HEK293 (cell line): ENCODE results near the gene EXT2.
A peak's percentile ranks its signal among the peaks of the same experiment; 100 is the strongest.

ENCODE experiments used
- CTCF ChIA-PET: fragments of 350-600 bp; formaldehyde crosslinking; extraction: SDS; loops from one replicate; lab custom pipeline; 2021; ENCODE audit warnings: antibody characterized with exemption; lab: Yijun Ruan, JAX
- POLR2A ChIA-PET: fragments of 300-600 bp; formaldehyde crosslinking; extraction: SDS; loops from one replicate; lab custom pipeline; 2020; ENCODE audit warnings: antibody characterized with exemption, inconsistent platforms; lab: Yijun Ruan, JAX
- H3K27ac ChIP-seq: fragments of 200-500 bp; sonication (Bioruptor generic); 2 replicates; pipeline ENCODE4 v1.5.1; 2014; ENCODE audit warnings: low read depth, low read length, control low read depth, inconsistent platforms; ENCODE audit errors: extremely low read depth
- H3K36me3 ChIP-seq, 2 experiments: fragments of 200-500 bp in 1 of 2; sonication (Bioruptor generic) in 1 of 2; 1 replicate in 1 of 2; 2 replicates in 1 of 2; pipeline ENCODE4 v1.5.1; 2014 to 2017; ENCODE audit warnings: inconsistent platforms in 2 of 2, low read length in 2 of 2; ENCODE audit not compliant: control insufficient read depth in 2 of 2, insufficient read depth in 1 of 2
- H3K4me1 ChIP-seq: fragments of 200-500 bp; sonication (Bioruptor generic); 2 replicates; pipeline ENCODE4 v1.5.1; 2014; ENCODE audit warnings: mild to moderate bottlenecking, low read length, inconsistent platforms; ENCODE audit not compliant: control insufficient read depth, insufficient read depth
- H3K4me3 ChIP-seq: 2 replicates; pipeline ENCODE4 v1.5.1; 2011; ENCODE audit warnings: low read depth, mild to moderate bottlenecking, control low read depth, low read length, moderate library complexity
- H3K9me3 ChIP-seq: fragments of 200-500 bp; sonication (Bioruptor generic); 2 replicates; pipeline ENCODE4 v1.5.1; 2014; ENCODE audit warnings: low read depth, low read length, inconsistent platforms; ENCODE audit not compliant: control insufficient read depth, insufficient read depth
- MEIS1 ChIP-seq: sonication (generic); formaldehyde crosslinking; IDR thresholded peaks from 2 replicates; pipeline ENCODE4 v1.8.1; 2022; ENCODE audit warnings: missing genetic modification reagents, mild to moderate bottlenecking, borderline replicate concordance
- OSR2 ChIP-seq: fragments of 450-650 bp; formaldehyde crosslinking; IDR thresholded peaks from 2 replicates; pipeline ENCODE4 v1.5.1; 2016; ENCODE audit warnings: missing biosample characterization, missing genetic modification characterization
- SCRT2 ChIP-seq: fragments of 450-650 bp; formaldehyde crosslinking; IDR thresholded peaks from 2 replicates; pipeline ENCODE4 v1.5.1; 2016; ENCODE audit warnings: missing biosample characterization, missing genetic modification characterization
- ZFP37 ChIP-seq: fragments of 450-650 bp; formaldehyde crosslinking; IDR thresholded peaks from 2 replicates; pipeline ENCODE4 v1.5.1; 2016; ENCODE audit warnings: missing biosample characterization, missing genetic modification characterization
- ZIC2 ChIP-seq: fragments of 450-650 bp; formaldehyde crosslinking; IDR thresholded peaks from 2 replicates; pipeline ENCODE4 v1.5.1; 2016; ENCODE audit warnings: missing biosample characterization, missing genetic modification characterization
- ZNF10 ChIP-seq: fragments of 450-650 bp; formaldehyde crosslinking; IDR thresholded peaks from 2 replicates; pipeline ENCODE4 v1.5.1; 2017; ENCODE audit warnings: missing biosample characterization, missing genetic modification characterization
- ZNF112 ChIP-seq: fragments of 450-650 bp; formaldehyde crosslinking; IDR thresholded peaks from 2 replicates; pipeline ENCODE4 v1.5.0; 2017; ENCODE audit warnings: missing biosample characterization, missing genetic modification characterization
- ZNF133 ChIP-seq: fragments of 450-650 bp; formaldehyde crosslinking; IDR thresholded peaks from 2 replicates; pipeline ENCODE4 v1.5.1; 2016; ENCODE audit warnings: missing biosample characterization, missing genetic modification characterization
- ZNF155 ChIP-seq: fragments of 450-650 bp; formaldehyde crosslinking; IDR thresholded peaks from 2 replicates; pipeline ENCODE4 v1.5.1; 2016; ENCODE audit warnings: missing biosample characterization, missing genetic modification characterization
- ZNF157 ChIP-seq: fragments of 450-650 bp; formaldehyde crosslinking; IDR thresholded peaks from 2 replicates; pipeline ENCODE4 v1.5.1; 2016; ENCODE audit warnings: missing biosample characterization, missing genetic modification characterization
- ZNF394 ChIP-seq: fragments of 450-650 bp; formaldehyde crosslinking; IDR thresholded peaks from 2 replicates; pipeline ENCODE4 v1.5.1; 2016; ENCODE audit warnings: missing biosample characterization, missing genetic modification characterization, mild to moderate bottlenecking, moderate library complexity, borderline replicate concordance
- ZNF549 ChIP-seq: fragments of 450-650 bp; IDR thresholded peaks from 2 replicates; pipeline ENCODE4 v1.5.1; 2018; ENCODE audit warnings: missing biosample characterization, missing genetic modification characterization, mild to moderate bottlenecking, inconsistent platforms, moderate library complexity
- ZNF555 ChIP-seq: fragments of 450-650 bp; formaldehyde crosslinking; conservative IDR thresholded peaks from 2 replicates; pipeline ENCODE4 v1.5.1; 2017; ENCODE audit warnings: missing biosample characterization, mild to moderate bottlenecking, missing genetic modification characterization, inconsistent platforms
- ZNF621 ChIP-seq: fragments of 450-650 bp; formaldehyde crosslinking; IDR thresholded peaks from 2 replicates; pipeline ENCODE4 v1.5.1; 2017; ENCODE audit warnings: missing biosample characterization, missing genetic modification characterization
- ZNF707 ChIP-seq: fragments of 450-650 bp; formaldehyde crosslinking; IDR thresholded peaks from 2 replicates; pipeline ENCODE4 v1.5.1; 2016; ENCODE audit warnings: missing biosample characterization, missing genetic modification characterization
- ZNF747 ChIP-seq: fragments of 450-650 bp; formaldehyde crosslinking; IDR thresholded peaks from 2 replicates; pipeline ENCODE4 v1.5.1; 2016; ENCODE audit warnings: missing biosample characterization, missing genetic modification characterization
- ZNF777 ChIP-seq: fragments of 450-650 bp; formaldehyde crosslinking; IDR thresholded peaks from 2 replicates; pipeline ENCODE4 v1.5.1; 2017; ENCODE audit warnings: missing biosample characterization, missing genetic modification characterization, borderline replicate concordance
- ZNF791 ChIP-seq: fragments of 450-650 bp; formaldehyde crosslinking; IDR thresholded peaks from 2 replicates; pipeline ENCODE4 v1.5.1; 2016; ENCODE audit warnings: missing biosample characterization, missing genetic modification characterization
- ZSCAN23 ChIP-seq: fragments of 450-650 bp; formaldehyde crosslinking; IDR thresholded peaks from 2 replicates; pipeline ENCODE4 v1.5.1; 2016; ENCODE audit warnings: missing biosample characterization, missing genetic modification characterization
- ZSCAN30 ChIP-seq: fragments of 450-650 bp; IDR thresholded peaks from 2 replicates; pipeline ENCODE4 v1.5.1; 2018; ENCODE audit warnings: missing biosample characterization, mild to moderate bottlenecking, missing genetic modification characterization, moderate library complexity
- TF ChIP-seq, protein P1 (sequence below): fragments of 450-650 bp; formaldehyde crosslinking; conservative IDR thresholded peaks from 2 replicates; pipeline ENCODE4 v1.5.1; 2016; ENCODE audit warnings: low read depth, missing biosample characterization, missing genetic modification characterization
- TF ChIP-seq, protein P2 (sequence below): fragments of 450-650 bp; formaldehyde crosslinking; IDR thresholded peaks from 2 replicates; pipeline ENCODE4 v1.5.1; 2016; ENCODE audit warnings: missing biosample characterization, missing genetic modification characterization

Gene EXT2

DNA sequence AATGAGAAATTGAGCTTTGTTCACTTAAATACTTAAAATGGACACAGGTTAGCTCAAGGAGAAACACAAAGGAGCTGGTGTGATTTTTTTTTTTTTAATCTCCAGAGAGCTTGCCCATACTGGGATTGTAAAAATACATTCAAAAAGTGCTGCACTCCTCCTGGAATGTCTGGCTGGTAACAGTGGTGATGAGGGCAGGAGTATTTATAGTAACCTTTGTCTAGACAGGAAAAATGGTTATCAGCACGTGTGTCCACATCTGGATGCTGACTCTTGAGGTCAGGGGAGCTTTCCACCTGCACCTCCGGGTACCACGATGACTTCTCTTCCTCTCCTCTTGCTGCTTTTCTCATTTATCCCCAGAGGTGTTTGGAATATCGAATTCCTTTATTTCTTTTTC is 30.1 kb downstream of the EXT2 start:
- Histone ChIP-seq H3K4me3 (no peak overlapping the region), H3K4me1 (no peaks in the 10 kb centered on the region), H3K9me3 (no peaks in the 10 kb centered on the region), H3K36me3 (peaks cover 0 to 89% of the 10 kb centered on the region in 2 experiments; a peak in 2 of 3 replicates), H3K27ac (no peak overlapping the region)
- no peak for TF ChIP-seq ZSCAN23 (tag by site-specific recombination)
- no peak for TF ChIP-seq ZNF10
- TF ChIP-seq ZNF155 (tag by site-specific recombination): no peak
- TF ChIP-seq MEIS1 (CRISPR knock-in tag): no peak
- TF ChIP-seq OSR2 (tag by site-specific recombination): no peak
- TF ChIP-seq ZNF394 (tag by site-specific recombination): no peak
- no peak for TF ChIP-seq ZSCAN30
- TF ChIP-seq, protein P1, sequence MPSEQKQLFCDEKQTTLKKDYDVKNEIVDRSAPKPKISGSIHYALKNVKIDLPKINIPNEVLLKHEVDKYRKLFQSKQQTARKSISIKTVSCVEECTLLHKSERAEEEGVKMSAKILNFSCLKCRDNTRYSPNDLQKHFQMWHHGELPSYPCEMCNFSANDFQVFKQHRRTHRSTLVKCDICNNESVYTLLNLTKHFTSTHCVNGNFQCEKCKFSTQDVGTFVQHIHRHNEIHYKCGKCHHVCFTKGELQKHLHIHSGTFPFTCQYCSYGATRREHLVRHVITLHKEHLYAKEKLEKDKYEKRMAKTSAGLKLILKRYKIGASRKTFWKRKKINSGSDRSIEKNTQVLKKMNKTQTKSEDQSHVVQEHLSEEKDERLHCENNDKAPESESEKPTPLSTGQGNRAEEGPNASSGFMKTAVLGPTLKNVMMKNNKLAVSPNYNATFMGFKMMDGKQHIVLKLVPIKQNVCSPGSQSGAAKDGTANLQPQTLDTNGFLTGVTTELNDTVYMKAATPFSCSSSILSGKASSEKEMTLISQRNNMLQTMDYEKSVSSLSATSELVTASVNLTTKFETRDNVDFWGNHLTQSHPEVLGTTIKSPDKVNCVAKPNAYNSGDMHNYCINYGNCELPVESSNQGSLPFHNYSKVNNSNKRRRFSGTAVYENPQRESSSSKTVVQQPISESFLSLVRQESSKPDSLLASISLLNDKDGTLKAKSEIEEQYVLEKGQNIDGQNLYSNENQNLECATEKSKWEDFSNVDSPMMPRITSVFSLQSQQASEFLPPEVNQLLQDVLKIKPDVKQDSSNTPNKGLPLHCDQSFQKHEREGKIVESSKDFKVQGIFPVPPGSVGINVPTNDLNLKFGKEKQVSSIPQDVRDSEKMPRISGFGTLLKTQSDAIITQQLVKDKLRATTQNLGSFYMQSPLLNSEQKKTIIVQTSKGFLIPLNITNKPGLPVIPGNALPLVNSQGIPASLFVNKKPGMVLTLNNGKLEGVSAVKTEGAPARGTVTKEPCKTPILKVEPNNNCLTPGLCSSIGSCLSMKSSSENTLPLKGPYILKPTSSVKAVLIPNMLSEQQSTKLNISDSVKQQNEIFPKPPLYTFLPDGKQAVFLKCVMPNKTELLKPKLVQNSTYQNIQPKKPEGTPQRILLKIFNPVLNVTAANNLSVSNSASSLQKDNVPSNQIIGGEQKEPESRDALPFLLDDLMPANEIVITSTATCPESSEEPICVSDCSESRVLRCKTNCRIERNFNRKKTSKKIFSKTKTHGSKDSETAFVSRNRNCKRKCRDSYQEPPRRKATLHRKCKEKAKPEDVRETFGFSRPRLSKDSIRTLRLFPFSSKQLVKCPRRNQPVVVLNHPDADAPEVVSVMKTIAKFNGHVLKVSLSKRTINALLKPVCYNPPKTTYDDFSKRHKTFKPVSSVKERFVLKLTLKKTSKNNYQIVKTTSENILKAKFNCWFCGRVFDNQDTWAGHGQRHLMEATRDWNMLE (tag by site-specific recombination): no peak
- POLR2A ChIA-PET: no interaction called here
- CTCF ChIA-PET: interaction anchor here (0.7 to 2.6 kb wide), 5 partner anchors 10 to 200 kb away, joined by 3 to 8 read pairs (median 5); no protein-coding TSS in a partner anchor

DNA sequence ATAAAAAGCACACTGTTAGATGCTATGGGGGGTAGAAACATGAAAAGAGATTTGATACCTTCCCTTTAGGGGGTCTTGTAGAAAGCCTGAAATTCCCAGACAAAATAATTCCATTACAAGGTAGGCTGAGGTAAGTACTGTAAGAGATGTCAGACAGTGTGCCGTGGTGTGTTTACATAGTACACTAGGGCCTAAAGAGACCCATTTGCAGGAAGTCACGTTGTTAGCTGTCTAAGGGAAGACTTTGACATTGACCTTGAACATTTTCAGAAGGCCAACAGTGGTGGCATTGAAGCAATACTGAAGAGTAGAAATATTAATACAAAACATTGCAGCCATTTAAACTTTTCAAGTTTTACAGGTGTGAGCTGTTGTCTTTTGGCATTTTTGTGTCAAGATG is 30.8 kb downstream of the EXT2 start:
- H3K27ac ChIP-seq: no peak overlapping the region
- CTCF ChIA-PET: interaction anchor here (0.6 to 2.6 kb wide), 6 partner anchors 10 to 199 kb away, joined by 3 to 8 read pairs (median 5); no protein-coding TSS in a partner anchor
- POLR2A ChIA-PET: no interaction called here
- H3K4me1 ChIP-seq: no peaks in the 10 kb centered on the region
- H3K36me3 ChIP-seq: peaks cover 0 to 90% of the 10 kb centered on the region in 2 experiments; a peak in 2 of 3 replicates
- TF ChIP-seq ZNF549 (tag by site-specific recombination) (no peak), OSR2 (tag by site-specific recombination) (no peak), ZNF747 (tag by site-specific recombination) (no peak), ZFP37 (tag by site-specific recombination) (no peak), ZNF621 (tag by site-specific recombination) (no peak)
- no peaks in the 10 kb centered on the region for H3K9me3 ChIP-seq
- no peak overlapping the region for H3K4me3 ChIP-seq

DNA sequence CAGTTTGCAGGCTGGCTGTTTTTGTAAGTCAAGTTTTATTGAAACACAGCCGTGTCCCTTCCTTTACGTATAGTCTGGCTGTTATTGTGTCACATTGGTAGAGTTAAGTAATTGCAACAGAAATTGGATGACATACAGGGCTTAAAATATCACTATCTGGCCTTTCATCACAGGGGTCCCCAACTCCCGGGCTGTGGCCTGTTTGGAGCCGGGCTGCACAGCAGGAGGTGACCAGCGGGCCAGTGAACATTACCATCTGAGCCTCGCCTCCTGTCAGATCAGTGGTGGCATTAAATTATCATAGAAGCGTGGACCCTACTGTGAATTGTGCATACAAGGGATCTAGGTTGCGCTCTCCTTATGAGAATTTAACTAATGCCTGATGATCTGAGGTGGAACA is 31.7 kb downstream of the EXT2 start:
- no peaks in the 10 kb centered on the region for H3K4me1 ChIP-seq
- no peaks in the 10 kb centered on the region for H3K9me3 ChIP-seq
- no peak overlapping the region for H3K4me3 ChIP-seq
- POLR2A ChIA-PET: no interaction called here
- no peak overlapping the region for H3K27ac ChIP-seq
- CTCF ChIA-PET: interaction anchor here (0.6 to 2.6 kb wide), 3 partner anchors 9 to 223 kb away, joined by 3 to 6 read pairs (median 3); no protein-coding TSS in a partner anchor
- peaks cover 0 to 88% of the 10 kb centered on the region in 2 experiments; a peak in 2 of 3 replicates for H3K36me3 ChIP-seq
- no peak for TF ChIP-seq ZNF157
- peak; percentile 93 for TF ChIP-seq ZIC2 (tag by site-specific recombination)

DNA sequence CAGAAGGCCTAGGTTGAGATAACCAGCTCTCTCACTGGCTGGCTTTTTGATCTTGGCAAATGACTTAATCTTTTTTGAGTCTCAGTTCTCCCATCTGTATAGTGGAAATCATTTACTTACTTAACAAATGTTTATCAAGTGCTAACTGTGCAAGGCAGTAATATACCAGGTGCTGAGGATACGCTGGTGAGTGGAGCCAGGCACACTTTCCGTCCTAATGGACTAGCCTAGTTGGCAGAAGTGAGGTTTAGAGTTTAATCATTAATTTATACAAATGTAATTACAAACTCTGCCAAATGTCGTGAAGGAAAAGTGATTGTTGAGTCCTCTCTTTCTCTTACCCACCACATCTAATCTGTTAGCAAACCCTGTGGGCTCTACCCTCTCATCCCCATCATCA is 33.3 kb downstream of the EXT2 start:
- Histone ChIP-seq H3K9me3 (no peaks in the 10 kb centered on the region), H3K27ac (no peak overlapping the region), H3K36me3 (peaks cover 0 to 82% of the 10 kb centered on the region in 2 experiments; a peak in 2 of 3 replicates), H3K4me3 (no peak overlapping the region), H3K4me1 (no peaks in the 10 kb centered on the region)
- CTCF ChIA-PET: interaction anchor here (0.7 kb wide), 1 partner anchor 33 kb away, joined by 3 read pairs; the partner anchor contains the start of gene EXT2
- POLR2A ChIA-PET: no interaction called here
- TF ChIP-seq ZNF133 (no peak), ZNF791 (tag by site-specific recombination) (no peak), SCRT2 (tag by site-specific recombination) (no peak), ZNF112 (tag by site-specific recombination) (no peak), ZNF555 (tag by site-specific recombination) (no peak), ZNF777 (no peak), ZNF707 (tag by site-specific recombination) (no peak)
- TF ChIP-seq, protein P2, sequence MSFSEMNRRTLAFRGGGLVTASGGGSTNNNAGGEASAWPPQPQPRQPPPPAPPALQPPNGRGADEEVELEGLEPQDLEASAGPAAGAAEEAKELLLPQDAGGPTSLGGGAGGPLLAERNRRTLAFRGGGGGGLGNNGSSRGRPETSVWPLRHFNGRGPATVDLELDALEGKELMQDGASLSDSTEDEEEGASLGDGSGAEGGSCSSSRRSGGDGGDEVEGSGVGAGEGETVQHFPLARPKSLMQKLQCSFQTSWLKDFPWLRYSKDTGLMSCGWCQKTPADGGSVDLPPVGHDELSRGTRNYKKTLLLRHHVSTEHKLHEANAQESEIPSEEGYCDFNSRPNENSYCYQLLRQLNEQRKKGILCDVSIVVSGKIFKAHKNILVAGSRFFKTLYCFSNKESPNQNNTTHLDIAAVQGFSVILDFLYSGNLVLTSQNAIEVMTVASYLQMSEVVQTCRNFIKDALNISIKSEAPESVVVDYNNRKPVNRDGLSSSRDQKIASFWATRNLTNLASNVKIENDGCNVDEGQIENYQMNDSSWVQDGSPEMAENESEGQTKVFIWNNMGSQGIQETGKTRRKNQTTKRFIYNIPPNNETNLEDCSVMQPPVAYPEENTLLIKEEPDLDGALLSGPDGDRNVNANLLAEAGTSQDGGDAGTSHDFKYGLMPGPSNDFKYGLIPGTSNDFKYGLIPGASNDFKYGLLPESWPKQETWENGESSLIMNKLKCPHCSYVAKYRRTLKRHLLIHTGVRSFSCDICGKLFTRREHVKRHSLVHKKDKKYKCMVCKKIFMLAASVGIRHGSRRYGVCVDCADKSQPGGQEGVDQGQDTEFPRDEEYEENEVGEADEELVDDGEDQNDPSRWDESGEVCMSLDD (tag by site-specific recombination): no peak
